HG02885 (cell line): Measurements from ENCODE around the gene BMP2.

Source experiments
- ATAC-seq: cut with Tn5 transposase; IDR thresholded peaks from one replicate; pipeline ENCODE4 v1.9.1; 2021; ENCODE audit warnings: mild to moderate bottlenecking; ENCODE audit not compliant: unreplicated experiment, poor library complexity

BMP2 gene

DNA sequence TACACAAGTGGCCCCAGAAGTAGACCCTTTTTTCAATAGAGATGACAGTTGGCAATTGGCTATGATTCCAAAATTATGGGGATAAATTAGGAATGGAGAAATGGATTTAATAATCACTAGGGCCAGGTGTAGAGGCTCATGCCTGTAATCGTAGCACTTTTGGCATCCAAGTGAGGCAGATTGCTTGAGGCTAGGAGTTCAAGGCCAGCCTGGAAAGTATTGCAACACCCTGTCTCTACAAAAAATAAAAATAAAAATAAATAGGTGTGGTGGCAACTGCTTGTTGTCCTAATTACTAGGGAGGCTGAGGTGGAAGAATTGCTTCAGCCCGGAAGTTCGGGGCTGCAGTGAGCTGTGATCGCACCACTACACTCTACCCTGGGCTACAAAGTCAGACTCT lies 60.0 kb downstream of the BMP2 start:
- ATAC-seq: no peak

GRCh38 chr20:6828794-6829423 lies 61.4 kb downstream of the BMP2 start:
- peak; percentile 98 for ATAC-seq

GRCh38 chr20:6829510-6830116 lies 62.1 kb downstream of the BMP2 start:
- ATAC-seq: no peak
